Small intestine (tissue), 7 donors: Measurements from ENCODE around the gene SAMD15. TPM values are rescaled to one million over a fixed set of nuclear protein-coding genes. Genes with fewer than 3 reads are reported as not detected.

Experiments
- DNase-seq, 2 donors: peaks; one replicate each; pipeline versions ENCODE4 v3.0.0 to v3.0.0-alpha.2; 2013
- FAIRE-seq: peaks from 2 replicates; lab custom pipeline; 2012; peaks lifted over from hg19 to GRCh38; lab: Jason Lieb, UNC
- H3K27ac ChIP-seq, 3 donors: one replicate each; pipeline ENCODE4 v1.5.1; 2013; ENCODE audit warnings: low read length in 2 of 3, mild to moderate bottlenecking in 2 of 3, control low read depth in 1 of 3, inconsistent platforms in 1 of 3, low read depth in 1 of 3, moderate library complexity in 1 of 3
- H3K27me3 ChIP-seq, 3 donors: one replicate each; pipeline ENCODE4 v1.6.1; 2013; ENCODE audit warnings: low read length in 3 of 3, inconsistent platforms in 1 of 3; ENCODE audit not compliant: control insufficient read depth in 3 of 3, insufficient read depth in 3 of 3
- H3K36me3 ChIP-seq, 3 donors: one replicate each; pipeline ENCODE4 v1.6.1; 2013; ENCODE audit warnings: low read length in 3 of 3, inconsistent platforms in 1 of 3, low read depth in 1 of 3, mild to moderate bottlenecking in 1 of 3, moderate library complexity in 1 of 3; ENCODE audit not compliant: control insufficient read depth in 3 of 3, insufficient read depth in 2 of 3
- H3K4me1 ChIP-seq, 3 donors: one replicate each; pipeline ENCODE4 v1.6.1; 2013; ENCODE audit warnings: low read length in 2 of 3, inconsistent platforms in 1 of 3, low read depth in 1 of 3, mild to moderate bottlenecking in 1 of 3, moderate library complexity in 1 of 3; ENCODE audit not compliant: control insufficient read depth in 3 of 3, insufficient read depth in 2 of 3
- H3K4me3 ChIP-seq, 3 donors: one replicate each; pipeline ENCODE4 v1.5.1; 2013; ENCODE audit warnings: low read length in 3 of 3, control low read depth in 1 of 3, inconsistent platforms in 1 of 3, low read depth in 1 of 3, mild to moderate bottlenecking in 1 of 3, moderate library complexity in 1 of 3
- H3K9me3 ChIP-seq, 2 donors: one replicate each; pipeline ENCODE4 v1.6.1; 2013; ENCODE audit warnings: low read depth in 1 of 2, low read length in 1 of 2; ENCODE audit not compliant: control insufficient read depth in 2 of 2, insufficient read depth in 1 of 2
- WGBS, 3 donors: extraction: QIAGEN DNeasy Blood & Tissue Kit; methylation state at CpG; one replicate each; pipeline ENCODE4 v1.1.7; 2013; 5-methylcytosine and 5-hydroxymethylcytosine counted together
- polyA plus RNA-seq, 4 donors: library from polyadenylated mRNA; stranded (reverse) in 3 of 4; unstranded in 1 of 4; fragments of 200-250 nt in 3 of 4; fragments of 120-200 nt in 1 of 4; gene quantifications; one replicate each; pipeline versions ENCODE4 v1.2.1 to v1.2.3, GENCODE V29; 2013
- donor health status: healthy with polysubstance abuse.
- donor health status: control.
- donor health status: control.
- donor health status: Bipolar disorder and iron deficiency.
- donor health status: healthy.

SAMD15 gene
- polyA plus RNA-seq, 4 donors, result 0.52 to 1.0 TPM; not detected in 2

DNA sequence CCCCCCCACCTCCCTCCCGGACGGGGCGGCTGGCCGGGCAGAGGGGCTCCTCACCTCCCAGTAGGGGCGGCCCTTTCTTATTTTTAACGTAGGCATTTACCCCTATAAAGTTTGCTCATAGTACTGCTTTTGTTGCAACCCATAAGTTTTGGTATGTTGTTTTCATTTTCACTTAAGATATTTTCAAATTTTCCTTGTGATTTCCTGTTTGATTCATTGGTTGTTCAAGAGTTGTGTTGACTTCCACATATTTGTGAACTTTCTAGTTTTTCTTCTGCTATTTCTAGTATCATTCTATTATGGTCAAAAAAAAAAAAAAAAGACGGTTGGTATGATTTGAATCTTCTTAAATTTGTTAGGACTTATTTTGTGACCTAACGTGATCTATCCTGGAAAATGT is 39.7 kb downstream of the SAMD15 start:
- no peak overlapping the region for H3K4me3 ChIP-seq
- peaks cover 0 to 17% of the 10 kb centered on the region in 2 donors for H3K9me3 ChIP-seq
- FAIRE-seq, result no peak
- H3K27ac ChIP-seq, result no peak overlapping the region
- H3K4me1 ChIP-seq, result no peaks in the 10 kb centered on the region
- no peak for DNase-seq
- 93 to 96% (median 95%) methylated on average over 6 to 8 of the region's 8 CpGs for WGBS, 3 donors
- no peaks in the 10 kb centered on the region for H3K27me3 ChIP-seq
- H3K36me3 ChIP-seq, result peaks cover 0 to 2% (median 0%) of the 10 kb centered on the region in 3 donors

DNA sequence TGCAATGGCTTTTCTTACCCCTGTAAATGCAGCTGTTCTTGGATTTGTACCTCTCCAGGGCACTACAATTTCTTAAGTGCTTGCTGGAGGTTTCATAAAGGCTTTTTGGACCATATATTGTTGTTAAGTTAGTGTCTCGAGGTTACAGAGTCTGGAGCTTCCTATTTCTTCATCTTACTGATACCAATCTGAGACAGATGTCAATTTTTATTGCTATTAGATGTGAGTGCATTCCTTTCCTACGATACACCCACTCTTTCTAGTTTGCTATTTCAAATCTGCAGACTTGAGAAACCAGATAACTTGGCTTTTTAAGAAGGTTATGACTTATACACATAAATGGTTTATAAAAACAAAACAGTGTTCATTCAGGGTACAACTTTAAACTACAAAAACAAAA is 44.0 kb downstream of the SAMD15 start:
- Histone ChIP-seq H3K4me1 (no peaks in the 10 kb centered on the region), H3K4me3 (no peak overlapping the region), H3K36me3 (peaks cover 10 to 17% (median 12%) of the 10 kb centered on the region in 3 donors), H3K27ac (no peak overlapping the region), H3K27me3 (no peaks in the 10 kb centered on the region), H3K9me3 (peaks cover 0 to 17% of the 10 kb centered on the region in 2 donors)
- FAIRE-seq, result no peak
- 49 to 89% (median 69%) methylated on average over 2 of the region's 2 CpGs for WGBS, 3 donors
- DNase-seq, result no peak

DNA sequence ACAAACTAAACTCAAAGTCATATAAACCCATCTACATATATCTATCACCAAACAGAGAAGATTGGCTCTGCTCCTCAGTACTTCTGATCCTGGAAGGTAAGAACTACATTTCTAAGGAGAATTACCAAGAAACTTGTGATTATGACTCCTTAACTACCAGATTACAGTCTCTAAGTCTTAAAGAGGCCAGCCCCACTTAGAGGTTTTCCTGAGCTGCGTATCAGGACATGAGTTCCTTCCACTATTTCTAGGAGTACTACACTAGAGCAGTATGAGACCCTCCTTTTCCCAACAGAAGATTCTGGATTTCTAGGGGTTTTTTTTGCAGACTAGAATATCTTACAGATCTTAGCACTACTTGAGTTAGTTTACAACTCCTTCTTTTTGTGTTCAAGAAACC is 46.2 kb downstream of the SAMD15 start, which contains the start of gene NOXRED1:
Gene NOXRED1 (minus strand): TSS at position 101 of the 400 bp plus-strand sequence. CDS start 634 bp downstream, outside the sequence.
- no peak for DNase-seq
- H3K27ac ChIP-seq, result no peak within 1 kb of the TSS
- no peak within 1 kb of the TSS for H3K4me3 ChIP-seq
- 97 to 100% (median 99%) methylated on average over 1 of the region's 1 CpG for WGBS, 3 donors
- peaks cover 0 to 13% of the 10 kb centered on the region in 2 donors for H3K9me3 ChIP-seq
- H3K4me1 ChIP-seq, result no peaks in the 10 kb centered on the region
- no peak for FAIRE-seq
- H3K27me3 ChIP-seq, result no peaks in the 10 kb centered on the region
- H3K36me3 ChIP-seq, result peaks cover 17 to 29% (median 20%) of the 10 kb centered on the region in 3 donors

DNA sequence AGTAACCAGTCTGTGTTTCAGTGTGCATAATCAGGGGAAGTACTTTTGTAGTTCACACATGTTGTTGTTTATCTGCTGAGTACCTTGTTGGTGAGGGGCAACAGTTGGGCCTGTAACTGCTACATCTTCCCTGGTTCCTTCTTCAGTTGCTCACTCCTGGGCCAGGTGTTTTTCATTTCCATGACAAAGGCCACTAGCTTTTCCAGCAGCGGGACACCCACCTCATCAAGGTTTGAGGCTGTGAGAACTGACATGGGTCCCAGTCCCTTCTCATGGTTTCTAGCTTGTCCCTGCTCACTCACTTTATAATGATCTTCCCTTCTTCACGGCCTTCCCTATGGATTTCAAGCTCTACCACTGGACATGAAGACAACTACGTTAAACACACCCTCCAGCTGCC is 47.7 kb downstream of the SAMD15 start:
- Histone ChIP-seq H3K4me3 (no peak overlapping the region), H3K9me3 (peaks cover 0 to 1% of the 10 kb centered on the region in 2 donors), H3K27me3 (no peaks in the 10 kb centered on the region), H3K36me3 (peaks cover 22 to 40% (median 31%) of the 10 kb centered on the region in 3 donors), H3K27ac (no peak overlapping the region), H3K4me1 (no peaks in the 10 kb centered on the region)
- WGBS, 3 donors, result 86 to 98% (median 96%) methylated on average over 3 of the region's 3 CpGs
- FAIRE-seq, result no peak
- no peak for DNase-seq

DNA sequence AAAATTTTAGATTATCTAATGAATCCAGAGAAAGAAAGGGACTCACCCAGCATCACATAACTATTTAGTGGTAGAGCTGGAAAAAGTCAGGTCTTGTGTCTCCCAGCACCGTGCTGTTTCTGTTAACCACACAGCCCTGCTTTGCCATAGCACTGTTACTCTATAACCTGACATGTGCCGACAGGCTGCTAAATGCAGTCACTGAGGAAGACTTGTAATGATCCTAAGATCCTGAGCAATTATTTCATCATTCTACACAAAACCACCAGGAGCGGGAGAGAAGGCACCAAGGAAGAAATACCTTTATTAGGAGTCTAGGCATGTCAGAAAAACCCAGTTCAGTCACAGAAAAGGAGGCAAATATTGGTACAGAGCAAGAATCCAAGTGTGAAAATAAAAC is 49.2 kb downstream of the SAMD15 start:
- no peak overlapping the region for H3K27ac ChIP-seq
- no peak for DNase-seq
- H3K4me1 ChIP-seq, result no peaks in the 10 kb centered on the region
- 96 to 98% (median 97%) methylated on average over 3 of the region's 3 CpGs for WGBS, 3 donors
- no peak for FAIRE-seq
- H3K36me3 ChIP-seq, result peaks cover 22 to 44% (median 31%) of the 10 kb centered on the region in 3 donors
- no peaks in the 10 kb centered on the region for H3K27me3 ChIP-seq
- no peaks in the 10 kb centered on the region for H3K9me3 ChIP-seq
- no peak overlapping the region for H3K4me3 ChIP-seq

DNA sequence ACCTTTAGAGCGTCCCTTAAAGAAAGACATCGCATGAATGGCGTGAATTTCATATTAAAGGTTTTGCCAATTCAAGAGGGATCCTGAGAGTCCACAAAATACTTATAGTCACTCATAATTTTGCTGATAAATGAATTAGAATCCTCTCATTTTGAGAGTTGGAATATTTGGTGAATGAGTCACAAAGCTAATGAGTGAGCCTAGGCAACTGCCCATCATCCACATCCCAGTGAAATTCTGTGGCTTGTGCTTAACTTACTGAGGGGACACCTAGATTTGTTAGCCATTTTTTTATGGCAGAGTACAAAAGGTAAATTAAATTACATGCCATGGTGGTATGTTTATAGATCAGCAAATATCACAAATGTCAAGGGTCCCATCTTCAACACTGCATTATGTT is 58.9 kb downstream of the SAMD15 start:
- no peaks in the 10 kb centered on the region for H3K4me1 ChIP-seq
- H3K9me3 ChIP-seq, result no peaks in the 10 kb centered on the region
- DNase-seq (no peak), FAIRE-seq (no peak)
- H3K36me3 ChIP-seq, result peaks cover 9 to 30% (median 19%) of the 10 kb centered on the region in 3 donors
- WGBS, 3 donors, result 98 to 100% (median 99%) methylated on average over 3 of the region's 3 CpGs
- no peaks in the 10 kb centered on the region for H3K27me3 ChIP-seq
- no peak overlapping the region for H3K4me3 ChIP-seq
- no peak overlapping the region for H3K27ac ChIP-seq

DNA sequence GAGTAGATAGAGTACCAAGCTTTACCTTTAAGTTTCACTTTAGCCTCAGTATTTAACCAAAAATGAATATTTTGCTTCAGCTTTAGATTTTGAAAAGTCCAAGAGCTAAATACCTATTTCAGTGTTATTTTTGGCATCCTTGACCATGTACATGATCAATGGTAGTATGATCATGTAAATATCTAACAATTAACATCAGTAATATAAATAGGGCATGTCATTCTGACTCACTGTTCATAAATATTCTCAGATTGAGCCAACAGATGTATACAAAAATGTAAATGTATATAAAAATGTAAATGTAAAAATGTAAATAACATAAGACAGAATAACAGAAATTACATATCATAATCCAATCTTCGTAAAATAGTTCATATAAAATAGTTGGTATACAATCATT is 61.4 kb downstream of the SAMD15 start:
- Histone ChIP-seq H3K9me3 (no peaks in the 10 kb centered on the region), H3K36me3 (peaks cover 18 to 39% (median 32%) of the 10 kb centered on the region in 3 donors), H3K27ac (no peak overlapping the region), H3K4me1 (no peaks in the 10 kb centered on the region), H3K4me3 (no peak overlapping the region), H3K27me3 (no peaks in the 10 kb centered on the region)
- DNase-seq, result no peak
- 97 to 98% (median 97%) methylated on average over 1 of the region's 1 CpG for WGBS, 3 donors
- no peak for FAIRE-seq

DNA sequence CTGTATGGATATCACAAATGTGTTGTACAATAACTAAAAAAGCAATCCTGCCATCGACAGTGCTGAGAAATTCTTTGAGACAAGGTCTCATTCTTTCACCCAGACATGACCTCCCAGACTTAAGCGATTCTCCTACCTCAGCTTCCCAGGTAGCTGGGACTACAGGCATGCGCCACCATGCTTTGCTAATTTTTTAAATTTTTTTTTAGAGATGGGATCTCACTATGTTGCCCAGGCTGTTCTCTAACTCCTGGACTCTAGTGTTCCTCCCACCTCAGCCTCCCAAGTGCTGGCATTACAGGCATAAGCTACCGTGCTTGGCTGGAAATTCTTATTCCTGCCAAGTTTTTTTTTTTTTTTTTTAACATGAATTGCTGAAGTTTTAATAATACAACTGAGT is 62.7 kb downstream of the SAMD15 start:
- 96 to 98% (median 97%) methylated on average over 4 of the region's 4 CpGs for WGBS, 3 donors
- H3K9me3 ChIP-seq, result no peaks in the 10 kb centered on the region

More for the DNA sequence above, 62.7 kb downstream of the SAMD15 start:
- no peak overlapping the region for H3K4me3 ChIP-seq
- H3K36me3 ChIP-seq, result peaks cover 18 to 43% (median 27%) of the 10 kb centered on the region in 3 donors
- H3K4me1 ChIP-seq, result no peaks in the 10 kb centered on the region
- H3K27ac ChIP-seq, result no peak overlapping the region
- H3K27me3 ChIP-seq, result no peaks in the 10 kb centered on the region
- DNase-seq (no peak), FAIRE-seq (no peak)
